Measurements from ENCODE around the gene ACBD4.

DNA sequence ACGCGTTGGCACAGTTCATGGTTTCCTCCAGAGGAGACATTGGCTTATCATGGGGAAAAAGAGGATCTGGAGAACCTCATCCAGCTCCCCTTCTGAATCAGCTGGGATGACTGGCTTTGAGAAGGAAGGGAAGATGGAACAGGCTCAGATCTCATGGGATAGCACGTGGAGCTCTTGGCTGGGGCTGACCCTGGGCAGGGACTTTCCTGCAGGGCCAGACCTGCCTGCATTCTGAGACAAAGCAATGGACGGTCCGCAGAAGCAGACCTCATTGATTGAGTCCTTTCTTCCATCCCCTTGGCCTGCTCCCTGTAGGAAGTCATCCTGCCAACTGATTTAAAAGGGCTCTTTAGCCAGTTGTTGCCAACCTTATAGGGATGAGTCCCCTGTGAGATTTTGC is 29.4 kb upstream of the ACBD4 start:
- no peak for TF ChIP-seq EZH2 (IDR thresholded peaks at IDR 0.05)
- TF ChIP-seq, protein P1, sequence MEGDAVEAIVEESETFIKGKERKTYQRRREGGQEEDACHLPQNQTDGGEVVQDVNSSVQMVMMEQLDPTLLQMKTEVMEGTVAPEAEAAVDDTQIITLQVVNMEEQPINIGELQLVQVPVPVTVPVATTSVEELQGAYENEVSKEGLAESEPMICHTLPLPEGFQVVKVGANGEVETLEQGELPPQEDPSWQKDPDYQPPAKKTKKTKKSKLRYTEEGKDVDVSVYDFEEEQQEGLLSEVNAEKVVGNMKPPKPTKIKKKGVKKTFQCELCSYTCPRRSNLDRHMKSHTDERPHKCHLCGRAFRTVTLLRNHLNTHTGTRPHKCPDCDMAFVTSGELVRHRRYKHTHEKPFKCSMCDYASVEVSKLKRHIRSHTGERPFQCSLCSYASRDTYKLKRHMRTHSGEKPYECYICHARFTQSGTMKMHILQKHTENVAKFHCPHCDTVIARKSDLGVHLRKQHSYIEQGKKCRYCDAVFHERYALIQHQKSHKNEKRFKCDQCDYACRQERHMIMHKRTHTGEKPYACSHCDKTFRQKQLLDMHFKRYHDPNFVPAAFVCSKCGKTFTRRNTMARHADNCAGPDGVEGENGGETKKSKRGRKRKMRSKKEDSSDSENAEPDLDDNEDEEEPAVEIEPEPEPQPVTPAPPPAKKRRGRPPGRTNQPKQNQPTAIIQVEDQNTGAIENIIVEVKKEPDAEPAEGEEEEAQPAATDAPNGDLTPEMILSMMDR (IDR thresholded peaks at IDR 0.05): no peak
- TF ChIP-seq EZH2phosphoT487 (IDR thresholded peaks at IDR 0.05): no peak
